Naive thymus-derived CD8-positive, alpha-beta T cell (primary cell): Measurements from ENCODE around the gene PRG2. TPM values are rescaled to one million over a fixed set of nuclear protein-coding genes. Genes with fewer than 3 reads are reported as not detected.

ENCODE experiments used
- ATAC-seq, 2 donors: fragments of 150-1000 bp; cut with Tn5 transposase in 1 of 2; sonication (Bioruptor Pico), chemical (Tn5 transposase) in 1 of 2; 1 replicate in 1 of 2; 2 replicates in 1 of 2; pipeline ENCODE4 v1.10.0; 2021; ENCODE audit warnings: mild to moderate bottlenecking in 2 of 2, moderate library complexity in 2 of 2
- POLR2A ChIA-PET: fragments of 350-600 bp; sonication (Branson Sonifier 250); formaldehyde crosslinking; loops from one replicate; lab custom pipeline; 2021; ENCODE audit warnings: antibody characterized with exemption; lab: Charles Lee
- DNase-seq, 10 donors: peaks; one replicate each; pipeline versions ENCODE4 v3.0.0 to v3.0.0-alpha.2; 2020 to 2022
- H3K27ac Mint-ChIP-seq, 10 donors: one replicate each; pipeline ENCODE4 v1.8.0; 2020 to 2022; ENCODE audit warnings: mild to moderate bottlenecking in 10 of 10, mixed read lengths in 10 of 10, moderate library complexity in 4 of 10, inconsistent platforms in 1 of 10
- H3K27me3 Mint-ChIP-seq, 5 donors: one replicate each; pipeline ENCODE4 v1.8.0; 2021 to 2022; ENCODE audit warnings: mixed read lengths in 5 of 5
- H3K36me3 Mint-ChIP-seq, 3 donors: one replicate each; pipeline ENCODE4 v1.8.0; 2020 to 2022; ENCODE audit warnings: mixed read lengths in 3 of 3, mild to moderate bottlenecking in 2 of 3, inconsistent platforms in 1 of 3
- H3K4me1 Mint-ChIP-seq, 4 donors: one replicate each; pipeline ENCODE4 v1.8.0; 2021 to 2022; ENCODE audit warnings: mixed read lengths in 4 of 4
- H3K4me3 Mint-ChIP-seq, 10 donors: one replicate each; pipeline ENCODE4 v1.8.0; 2020 to 2022; ENCODE audit warnings: mild to moderate bottlenecking in 10 of 10, mixed read lengths in 10 of 10, moderate library complexity in 6 of 10, inconsistent platforms in 1 of 10
- H3K9me3 Mint-ChIP-seq, 9 donors: one replicate each; pipeline ENCODE4 v1.8.0; 2020 to 2022; ENCODE audit warnings: mixed read lengths in 9 of 9, mild to moderate bottlenecking in 3 of 9, inconsistent platforms in 1 of 9, moderate library complexity in 1 of 9
- polyA plus RNA-seq, 3 donors: library from polyadenylated mRNA; unstranded; fragments of 300-500 nt; fragmentation: Illumina TruSeq; gene quantifications; one replicate each; pipeline ENCODE4 v1.2.3, GENCODE V29; 2021
- total RNA-seq, 8 experiments: library from RNA in 2 of 8; stranded (reverse) in 2 of 8; gene quantifications; one replicate each; pipeline ENCODE4 v1.2.3 and lab custom pipeline; 2021 to 2026

The PRG2 gene
- total and polyA plus RNA-seq, 5 experiments from 2014 or later: not detected

DNA sequence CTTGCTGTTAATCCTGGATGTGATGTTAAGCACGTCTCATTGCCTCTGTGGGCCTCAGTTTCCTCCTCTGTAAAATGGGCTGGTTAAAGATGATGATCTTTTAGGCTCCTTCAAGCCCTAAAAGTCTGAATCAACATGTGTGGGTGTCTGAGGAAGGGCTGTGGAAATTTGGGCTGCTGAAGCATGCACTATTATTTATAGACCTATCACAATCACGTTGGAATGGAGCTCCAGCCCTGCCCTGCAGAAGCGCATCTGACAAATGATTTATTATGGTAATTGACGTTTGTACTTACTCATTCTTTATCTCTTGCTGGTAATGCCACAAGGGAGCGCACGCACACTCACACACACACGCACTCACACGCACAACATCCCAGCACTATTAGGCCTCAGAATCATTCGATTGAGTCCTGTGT, 31.9 kb downstream of the PRG2 start:
- ATAC-seq (no peak), DNase-seq (no peak)
- POLR2A ChIA-PET: no interaction called here
- Mint-ChIP-seq H3K36me3 (no peaks in the 10 kb centered on the region), H3K27ac (no peak overlapping the region), H3K9me3 (peaks cover 0 to 5% (median 0%) of the 10 kb centered on the region in 9 donors), H3K4me3 (no peak overlapping the region), H3K4me1 (peaks cover 0 to 1% (median 0%) of the 10 kb centered on the region in 4 donors), H3K27me3 (peaks cover 5 to 19% (median 9%) of the 10 kb centered on the region in 5 donors)

DNA sequence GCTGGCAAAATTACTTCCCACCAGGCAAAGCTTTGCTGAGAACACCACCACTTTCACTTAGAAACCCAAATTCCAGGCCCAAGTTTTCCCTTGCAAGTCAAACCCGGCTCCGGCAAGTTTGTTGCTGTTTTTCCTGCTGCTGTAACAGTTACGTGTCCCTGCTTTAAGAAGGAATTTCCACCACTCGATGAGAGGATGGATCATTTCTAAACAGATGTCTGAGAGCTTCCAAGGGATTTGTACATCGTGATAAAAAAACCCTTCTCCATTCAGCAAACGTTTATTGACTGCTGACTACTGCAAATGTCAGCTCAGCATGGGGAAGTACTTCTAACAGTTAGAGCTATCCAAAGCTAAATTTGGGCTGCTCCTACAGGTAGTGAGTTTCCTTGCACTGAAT, 32.6 kb downstream of the PRG2 start:
- DNase-seq (no peak), ATAC-seq (no peak)
- H3K27ac Mint-ChIP-seq: no peak overlapping the region
- no peak overlapping the region for H3K4me3 Mint-ChIP-seq
- no peaks in the 10 kb centered on the region for H3K9me3 Mint-ChIP-seq
- POLR2A ChIA-PET: no interaction called here
- H3K36me3 Mint-ChIP-seq: no peaks in the 10 kb centered on the region
- peaks cover 0 to 1% (median 0%) of the 10 kb centered on the region in 4 donors for H3K4me1 Mint-ChIP-seq
- peaks cover 5 to 19% (median 7%) of the 10 kb centered on the region in 5 donors for H3K27me3 Mint-ChIP-seq

DNA sequence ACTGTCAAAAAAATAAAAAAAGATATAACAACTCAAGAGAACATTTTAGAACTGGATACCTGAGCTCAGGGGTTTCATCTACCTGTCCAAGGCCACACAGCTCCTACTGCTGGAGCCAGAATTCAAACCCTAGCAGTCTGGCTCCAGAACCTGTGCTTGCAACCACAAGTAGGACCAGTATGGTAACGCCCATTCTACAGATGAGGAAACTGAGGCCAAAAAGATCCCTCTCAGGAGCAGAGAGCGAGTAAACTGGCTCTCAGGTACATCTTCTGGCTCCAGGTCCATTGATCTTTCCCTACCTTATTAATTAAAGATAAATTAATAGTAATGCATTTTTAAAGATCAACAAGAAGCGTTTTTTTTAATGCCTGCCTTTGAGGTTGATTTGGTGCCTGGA, 33.1 kb downstream of the PRG2 start:
- Mint-ChIP-seq H3K9me3 (no peaks in the 10 kb centered on the region), H3K36me3 (no peaks in the 10 kb centered on the region), H3K27ac (no peak overlapping the region), H3K27me3 (peaks cover 5 to 19% (median 7%) of the 10 kb centered on the region in 5 donors), H3K4me3 (no peak overlapping the region), H3K4me1 (peaks cover 0 to 1% (median 0%) of the 10 kb centered on the region in 4 donors)
- POLR2A ChIA-PET: no interaction called here
- DNase-seq (no peak), ATAC-seq (no peak)

DNA sequence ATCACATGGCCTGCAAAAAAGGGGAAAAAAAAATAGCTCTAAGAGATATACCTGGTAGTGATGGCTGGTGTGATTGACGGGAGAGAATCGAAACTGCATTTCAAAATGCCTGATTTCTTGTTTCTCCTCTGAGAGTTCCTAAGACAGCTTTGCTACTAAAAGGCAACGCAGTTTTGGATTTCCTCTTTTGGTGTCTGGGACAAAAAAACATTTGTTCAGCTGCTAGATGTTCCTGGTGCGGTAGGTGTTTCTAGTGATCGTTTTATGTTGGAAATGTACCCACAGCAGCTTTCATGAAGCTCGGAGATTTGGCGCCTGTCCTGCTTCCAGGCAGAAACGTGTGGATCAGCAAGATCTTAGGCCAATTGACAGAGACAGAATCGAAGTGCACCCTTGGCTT, 34.2 kb downstream of the PRG2 start:
- POLR2A ChIA-PET: interaction anchor here (0.6 to 0.9 kb wide), 2 partner anchors 128 to 219 kb away, joined by 3 to 6 read pairs; no protein-coding TSS in a partner anchor
- Mint-ChIP-seq H3K4me3 (no peak overlapping the region), H3K27me3 (peaks cover 0 to 17% (median 8%) of the 10 kb centered on the region in 5 donors), H3K36me3 (peaks cover 0 to 5% (median 4%) of the 10 kb centered on the region in 3 donors), H3K27ac (peak overlapping the region in 2 of 10 donors; percentile 36 to 58), H3K9me3 (peaks cover 0 to 4% (median 0%) of the 10 kb centered on the region in 9 donors), H3K4me1 (peaks cover 0 to 1% (median 0%) of the 10 kb centered on the region in 4 donors)
- ATAC-seq: no peak
- DNase-seq: no peak

DNA sequence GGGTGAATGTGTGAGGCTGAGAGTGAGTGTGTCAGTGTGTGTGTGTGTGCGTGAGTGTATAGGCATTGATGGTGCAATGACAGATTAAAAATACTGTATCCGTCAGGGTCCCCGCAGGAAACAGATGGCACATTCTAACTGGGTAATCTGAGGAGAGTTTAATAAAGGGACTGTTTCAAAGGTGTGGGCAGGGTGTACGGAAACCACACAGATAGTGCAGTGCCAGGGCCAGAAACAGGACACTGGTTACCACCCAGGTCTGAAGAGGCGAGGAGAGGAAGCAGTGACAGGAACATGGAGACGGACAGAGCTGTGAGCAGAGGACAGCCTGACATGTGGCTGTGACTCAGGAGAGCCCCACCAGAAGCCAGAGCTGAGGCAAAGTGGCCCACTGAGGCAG, 35.8 kb downstream of the PRG2 start:
- POLR2A ChIA-PET: no interaction called here
- peaks cover 0 to 19% (median 8%) of the 10 kb centered on the region in 5 donors for H3K27me3 Mint-ChIP-seq
- DNase-seq (no peak), ATAC-seq (no peak)
- peak overlapping the region in 1 of 10 donors; percentile 72 for H3K27ac Mint-ChIP-seq
- H3K4me1 Mint-ChIP-seq: peaks cover 0 to 6% (median 4%) of the 10 kb centered on the region in 4 donors
- H3K4me3 Mint-ChIP-seq: no peak overlapping the region
- peaks cover 0 to 6% (median 0%) of the 10 kb centered on the region in 9 donors for H3K9me3 Mint-ChIP-seq
- peaks cover 0 to 6% (median 5%) of the 10 kb centered on the region in 3 donors for H3K36me3 Mint-ChIP-seq

DNA sequence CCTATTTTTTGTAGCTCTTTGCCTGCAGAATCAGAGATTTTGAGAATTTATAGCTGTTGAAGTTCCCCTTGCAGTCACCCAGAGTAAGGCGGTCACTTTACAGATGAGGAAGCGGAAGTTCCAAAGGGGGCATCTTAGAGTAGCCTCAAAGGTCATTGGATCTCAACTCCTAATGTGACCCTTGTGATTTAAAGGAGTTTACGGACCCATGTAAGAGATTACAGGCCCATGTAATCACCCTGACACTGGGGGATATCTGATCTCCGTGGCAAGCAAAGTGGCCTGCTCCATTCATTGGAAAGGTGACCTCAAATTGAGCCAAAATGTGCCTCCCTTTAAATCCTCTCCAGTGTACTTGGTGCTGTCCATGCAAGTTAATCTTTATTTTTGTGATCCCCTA, 36.6 kb downstream of the PRG2 start:
- Mint-ChIP-seq H3K4me3 (no peak overlapping the region), H3K27ac (no peak overlapping the region), H3K27me3 (peaks cover 0 to 19% (median 8%) of the 10 kb centered on the region in 5 donors), H3K9me3 (peaks cover 0 to 6% (median 0%) of the 10 kb centered on the region in 9 donors), H3K4me1 (peaks cover 0 to 6% (median 4%) of the 10 kb centered on the region in 4 donors), H3K36me3 (peaks cover 0 to 6% (median 5%) of the 10 kb centered on the region in 3 donors)
- ATAC-seq: no peak
- DNase-seq: no peak
- POLR2A ChIA-PET: no interaction called here

DNA sequence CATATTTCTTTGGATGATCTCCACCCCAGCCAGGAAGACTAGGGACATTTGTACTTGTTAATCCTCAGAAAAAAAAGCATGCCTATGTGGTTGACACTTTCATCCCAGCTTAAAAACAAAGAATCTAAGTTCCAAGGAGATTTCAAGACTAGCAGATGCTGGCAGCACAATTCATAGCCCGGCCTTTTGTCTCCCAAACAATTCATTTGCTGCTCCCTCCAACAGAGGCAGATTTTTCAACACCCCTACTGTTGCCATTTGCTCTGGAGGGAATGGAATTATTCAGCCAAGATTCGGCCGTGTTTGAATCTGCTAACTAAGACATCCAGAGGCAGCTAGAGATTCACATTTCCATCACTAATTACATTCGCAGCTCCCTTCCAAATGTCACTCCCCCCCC, 37.0 kb downstream of the PRG2 start:
- H3K4me1 Mint-ChIP-seq: peaks cover 0 to 6% (median 4%) of the 10 kb centered on the region in 4 donors
- no peak for DNase-seq

DNA sequence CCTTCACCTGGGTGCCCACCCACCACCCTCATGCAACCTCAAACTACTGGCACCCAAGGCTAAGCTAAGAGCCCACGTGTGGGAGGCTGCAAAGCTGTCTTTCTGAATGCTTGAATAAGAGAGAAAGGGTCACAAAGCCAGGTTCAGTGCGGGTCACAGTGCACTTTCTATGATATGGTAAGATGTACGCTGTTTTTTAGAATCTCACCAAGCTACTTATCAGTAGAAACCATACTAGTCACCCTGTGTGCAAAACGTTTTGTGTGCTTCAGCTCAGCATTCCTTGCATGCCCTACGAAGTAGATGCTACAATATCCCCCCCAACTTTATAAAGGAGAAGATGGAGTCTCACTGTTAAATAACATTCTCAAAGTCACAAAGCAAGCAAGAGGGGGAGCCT, 37.4 kb downstream of the PRG2 start:
- Mint-ChIP-seq H3K4me3 (no peak overlapping the region), H3K36me3 (peaks cover 0 to 6% (median 5%) of the 10 kb centered on the region in 3 donors), H3K4me1 (peaks cover 0 to 6% (median 4%) of the 10 kb centered on the region in 4 donors), H3K27me3 (peaks cover 0 to 19% (median 8%) of the 10 kb centered on the region in 5 donors), H3K27ac (no peak overlapping the region), H3K9me3 (peaks cover 0 to 6% (median 0%) of the 10 kb centered on the region in 9 donors)
- no peak for ATAC-seq
- DNase-seq: no peak
- POLR2A ChIA-PET: no interaction called here

More for the DNA sequence above, 37.0 kb downstream of the PRG2 start:
- no peak for ATAC-seq
- H3K36me3 Mint-ChIP-seq: peaks cover 0 to 6% (median 5%) of the 10 kb centered on the region in 3 donors
- H3K9me3 Mint-ChIP-seq: peaks cover 0 to 6% (median 0%) of the 10 kb centered on the region in 9 donors
- H3K27ac Mint-ChIP-seq: no peak overlapping the region
- POLR2A ChIA-PET: no interaction called here
- H3K4me3 Mint-ChIP-seq: no peak overlapping the region
- peaks cover 0 to 19% (median 8%) of the 10 kb centered on the region in 5 donors for H3K27me3 Mint-ChIP-seq

DNA sequence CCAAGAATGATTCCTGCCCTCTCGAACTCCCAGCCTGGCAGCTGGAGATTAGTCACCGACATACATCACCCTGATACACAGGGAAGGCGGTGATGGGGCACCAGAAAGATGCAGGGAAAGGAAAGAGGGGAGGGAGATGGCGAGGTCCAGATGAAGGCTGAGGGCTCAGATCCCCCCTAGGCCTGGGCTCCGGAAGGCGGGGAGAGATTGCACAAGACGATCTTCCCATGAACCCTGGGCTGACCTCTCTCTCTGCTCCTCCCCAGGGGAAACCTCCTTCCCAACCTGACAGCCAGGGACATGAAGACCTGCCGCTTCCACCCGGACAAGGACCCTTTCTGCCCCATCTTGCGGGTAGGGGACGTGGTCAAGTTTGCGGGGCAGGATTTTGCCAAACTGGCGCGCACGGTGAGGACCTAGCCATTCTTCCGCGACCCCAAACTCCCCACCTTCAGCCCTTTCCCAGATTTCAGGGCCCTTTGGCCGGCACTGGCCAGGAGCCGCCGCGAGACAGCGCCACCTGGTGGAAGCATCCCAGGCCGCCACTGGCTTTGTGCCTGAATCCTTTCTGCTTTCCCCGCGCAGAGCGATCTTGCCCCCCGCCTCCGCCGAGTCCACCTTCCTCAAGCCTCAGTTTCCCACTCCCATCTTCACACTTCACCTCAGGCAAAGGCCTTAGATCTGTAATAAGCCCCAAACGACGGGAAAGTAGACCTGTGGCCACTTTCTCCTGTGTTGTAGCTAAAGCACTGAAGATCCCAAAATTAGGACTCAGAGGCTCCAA, 40.8 kb downstream of the PRG2 start:
- Mint-ChIP-seq H3K36me3 (peaks cover 0 to 6% (median 5%) of the 10 kb centered on the region in 3 donors), H3K4me1 (peaks cover 2 to 16% (median 7%) of the 10 kb centered on the region in 4 donors), H3K4me3 (no peak overlapping the region), H3K9me3 (peaks cover 0 to 6% (median 0%) of the 10 kb centered on the region in 9 donors), H3K27ac (peak overlapping the region in 2 of 10 donors; percentile 9 to 69), H3K27me3 (peaks cover 0 to 14% (median 6%) of the 10 kb centered on the region in 5 donors)
- ATAC-seq: peak; percentile 59 to 61
- POLR2A ChIA-PET: interaction anchor here (0.7 kb wide), 1 partner anchor 77 kb away, joined by 3 read pairs; no protein-coding TSS in a partner anchor
- DNase-seq: peak; percentile 8 to 70 (median 50)

DNA sequence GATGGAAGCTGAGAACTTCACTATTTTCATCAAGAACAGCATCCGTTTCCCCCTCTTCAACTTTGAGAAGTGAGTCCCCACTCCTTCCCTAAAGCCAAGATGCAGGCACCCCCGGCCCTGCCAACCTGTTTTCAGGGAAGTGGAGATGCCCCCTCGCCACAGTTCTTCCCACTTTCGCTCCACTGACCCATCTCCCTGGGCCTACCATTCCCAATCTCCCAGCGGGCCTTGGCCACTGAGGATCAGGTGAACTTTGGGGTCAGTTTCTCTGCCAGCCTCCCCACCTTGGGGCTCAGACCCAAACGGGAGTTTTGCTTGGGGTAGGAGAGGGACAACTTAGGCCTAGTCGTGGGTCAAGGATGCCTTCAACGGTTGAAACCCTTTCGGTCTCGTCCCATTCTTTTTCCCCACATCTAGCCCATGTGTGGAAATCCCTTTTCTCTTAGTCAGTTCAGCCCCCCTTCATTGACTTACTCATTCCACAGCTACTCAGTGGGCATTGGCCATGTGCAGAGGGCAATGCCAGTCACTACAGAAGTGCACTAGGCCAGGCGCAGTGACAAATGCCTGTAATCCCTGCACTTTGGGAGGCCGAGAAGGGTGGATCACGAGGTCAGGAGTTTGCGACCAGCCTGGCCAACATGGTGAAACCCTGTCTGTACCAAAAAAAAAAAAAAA, 41.7 kb downstream of the PRG2 start:
- DNase-seq: no peak
- Mint-ChIP-seq H3K36me3 (peaks cover 0 to 6% (median 5%) of the 10 kb centered on the region in 3 donors), H3K4me1 (peaks cover 2 to 16% (median 6%) of the 10 kb centered on the region in 4 donors), H3K27me3 (peaks cover 0 to 7% (median 3%) of the 10 kb centered on the region in 5 donors), H3K4me3 (no peak overlapping the region), H3K9me3 (peaks cover 0 to 6% (median 0%) of the 10 kb centered on the region in 9 donors), H3K27ac (peak overlapping the region in 1 of 10 donors; percentile 75)
- POLR2A ChIA-PET: interaction anchor here (0.7 kb wide), 1 partner anchor 78 kb away, joined by 3 read pairs; no protein-coding TSS in a partner anchor
- ATAC-seq: no peak

DNA sequence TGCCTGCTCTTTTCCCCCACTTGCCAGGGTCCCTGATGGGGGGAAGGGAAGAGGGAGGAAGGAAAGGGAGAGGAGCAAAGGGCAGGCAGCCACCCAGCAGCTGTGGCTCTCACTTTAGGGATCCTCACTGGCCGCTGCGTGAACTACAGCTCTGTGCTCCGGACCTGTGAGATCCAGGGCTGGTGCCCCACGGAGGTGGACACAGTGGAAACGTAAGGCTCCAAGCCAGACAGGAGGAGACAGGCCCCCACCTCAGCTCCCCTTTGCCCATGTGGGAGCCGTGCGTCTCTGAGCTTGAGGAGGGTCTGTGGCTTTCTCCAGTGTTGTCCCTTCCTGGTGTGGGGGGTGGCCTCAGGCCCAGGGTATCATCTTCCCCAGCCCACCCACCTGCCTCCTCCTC, 42.4 kb downstream of the PRG2 start:
- Mint-ChIP-seq H3K9me3 (peaks cover 0 to 6% (median 0%) of the 10 kb centered on the region in 9 donors), H3K27me3 (peaks cover 0 to 7% (median 3%) of the 10 kb centered on the region in 5 donors), H3K27ac (peak overlapping the region in 1 of 10 donors; percentile 50), H3K4me3 (no peak overlapping the region), H3K36me3 (peaks cover 0 to 6% (median 5%) of the 10 kb centered on the region in 3 donors), H3K4me1 (peaks cover 2 to 16% (median 6%) of the 10 kb centered on the region in 4 donors)
- POLR2A ChIA-PET: no interaction called here
- ATAC-seq (no peak), DNase-seq (no peak)

DNA sequence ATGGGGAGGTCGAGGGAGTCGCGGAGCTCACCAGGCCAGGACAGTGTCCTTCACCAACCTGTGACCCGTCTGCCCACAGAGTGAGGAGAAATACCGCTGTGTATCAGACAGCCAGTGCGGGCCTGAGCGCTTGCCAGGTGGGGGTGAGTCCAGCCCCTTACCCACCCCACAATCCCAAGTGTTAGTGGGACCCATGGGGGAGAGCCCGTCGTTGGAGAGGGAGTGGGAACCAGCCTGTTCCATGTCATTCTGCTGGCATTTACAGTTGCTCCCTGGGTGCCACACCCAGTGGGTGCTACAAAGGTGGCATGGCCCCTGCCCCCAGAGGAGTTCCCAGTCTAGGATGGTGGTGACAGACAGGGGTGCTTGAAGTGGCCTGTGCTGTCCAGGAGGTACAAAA, 43.1 kb downstream of the PRG2 start:
- peaks cover 2 to 16% (median 6%) of the 10 kb centered on the region in 4 donors for H3K4me1 Mint-ChIP-seq
- DNase-seq (no peak), ATAC-seq (no peak)
- H3K4me3 Mint-ChIP-seq: no peak overlapping the region
- H3K9me3 Mint-ChIP-seq: peaks cover 0 to 6% (median 0%) of the 10 kb centered on the region in 9 donors
- POLR2A ChIA-PET: no interaction called here
- H3K27ac Mint-ChIP-seq: no peak overlapping the region
- H3K27me3 Mint-ChIP-seq: peaks cover 0 to 7% (median 3%) of the 10 kb centered on the region in 5 donors
- H3K36me3 Mint-ChIP-seq: peaks cover 0 to 6% (median 5%) of the 10 kb centered on the region in 3 donors
